DOHH2 (cell line): ENCODE measurements around the gene TMEM131.

Source experiments
- H3F3A ChIP-seq: fragments of 200-600 bp; sonication (generic), shearing (Covaris generic); 2 replicates; pipeline ENCODE4 v1.6.0; 2016; ENCODE audit warnings: antibody characterized with exemption, mild to moderate bottlenecking; ENCODE audit not compliant: control insufficient read depth, insufficient read depth
- H3K27ac ChIP-seq: fragments of 200-600 bp; sonication (generic); 2 replicates; pipeline ENCODE4 v1.5.1; 2014; ENCODE audit warnings: low read depth, mild to moderate bottlenecking, low read length, moderate library complexity
- H3K27me3 ChIP-seq: fragments of 200-600 bp; sonication (generic); 2 replicates; pipeline ENCODE4 v1.6.1; 2014; ENCODE audit warnings: mild to moderate bottlenecking, low read length, mixed read lengths; ENCODE audit not compliant: control insufficient read depth
- H3K36me3 ChIP-seq: fragments of 200-600 bp; sonication (generic); 2 replicates; pipeline ENCODE4 v1.6.1; 2014; ENCODE audit warnings: mild to moderate bottlenecking, low read length, moderate library complexity, mixed read lengths; ENCODE audit not compliant: control insufficient read depth
- H3K4me1 ChIP-seq: fragments of 200-600 bp; sonication (generic); 2 replicates; pipeline ENCODE4 v1.6.1; 2014; ENCODE audit warnings: mild to moderate bottlenecking, low read length, mixed read lengths; ENCODE audit not compliant: control insufficient read depth
- H3K4me2 ChIP-seq: fragments of 200-600 bp; sonication (generic); 2 replicates; pipeline ENCODE4 v1.6.0; 2014; ENCODE audit warnings: mild to moderate bottlenecking, low read length, moderate library complexity
- H3K4me3 ChIP-seq: fragments of 200-600 bp; sonication (generic); 2 replicates; pipeline ENCODE4 v1.5.1; 2014; ENCODE audit warnings: mild to moderate bottlenecking, low read length, mixed read lengths
- H3K79me2 ChIP-seq: fragments of 200-600 bp; sonication (generic); 2 replicates; pipeline ENCODE4 v1.6.1; 2014; ENCODE audit warnings: mild to moderate bottlenecking, low read length, mixed read lengths; ENCODE audit not compliant: control insufficient read depth
- H3K9me2 ChIP-seq: fragments of 200-600 bp; sonication (generic); replicated peaks from 2 replicates; pipeline ENCODE4 v1.6.1; 2014; ENCODE audit warnings: mild to moderate bottlenecking, low read length, mixed read lengths; ENCODE audit not compliant: control insufficient read depth
- H3K9me3 ChIP-seq: fragments of 200-600 bp; sonication (generic); 2 replicates; pipeline ENCODE4 v1.6.1; 2014; ENCODE audit warnings: antibody characterized with exemption, low read length, mixed read lengths; ENCODE audit not compliant: control insufficient read depth, insufficient read depth
- H4K20me1 ChIP-seq: fragments of 200-600 bp; sonication (generic); 2 replicates; pipeline ENCODE4 v1.6.0; 2014; ENCODE audit warnings: low read depth, mild to moderate bottlenecking, antibody characterized with exemption, low read length, moderate library complexity; ENCODE audit not compliant: control insufficient read depth, insufficient read depth
- CTCF ChIP-seq: fragments of 200-600 bp; sonication (generic); IDR thresholded peaks from one replicate; pipeline ENCODE4 v1.5.1; 2014; ENCODE audit warnings: antibody characterized with exemption, mild to moderate bottlenecking, low read depth, low read length; ENCODE audit not compliant: poor library complexity, severe bottlenecking
- EZH2phosphoT487 ChIP-seq: fragments of 200-600 bp; sonication (generic); IDR thresholded peaks from 2 replicates; pipeline ENCODE4 v1.6.1; 2017; ENCODE audit warnings: borderline replicate concordance, mild to moderate bottlenecking, antibody characterized with exemption, low read length, moderate library complexity, mixed read lengths

TMEM131 gene

GRCh38 chr2:97914691-97915213, 81.0 kb downstream of the TMEM131 start:
- Histone ChIP-seq H3K36me3 (peaks cover 21% of the 10 kb centered on the region), H3F3A (peaks cover 6% of the 10 kb centered on the region), H3K27ac (peak overlapping the region; percentile 36), H3K27me3 (no peaks in the 10 kb centered on the region), H3K9me2 (no peaks in the 10 kb centered on the region), H3K4me2 (peak overlapping the region; percentile 67), H3K79me2 (peaks cover 90% of the 10 kb centered on the region), H3K4me1 (peaks cover 83% of the 10 kb centered on the region), H3K9me3 (peaks cover 7% of the 10 kb centered on the region; the same call in 1 of the 2 replicates), H4K20me1 (no peaks in the 10 kb centered on the region), H3K4me3 (peak overlapping the region; percentile 49)
- TF ChIP-seq EZH2phosphoT487 = no peak
- no peak for TF ChIP-seq CTCF

GRCh38 chr2:97913846-97914245, 81.9 kb downstream of the TMEM131 start:
- TF ChIP-seq CTCF = no peak
- TF ChIP-seq EZH2phosphoT487 = no peak
- Histone ChIP-seq H3K27me3 (no peaks in the 10 kb centered on the region), H3K36me3 (peaks cover 19% of the 10 kb centered on the region), H3K4me3 (peak overlapping the region; percentile 49), H3F3A (peaks cover 3% of the 10 kb centered on the region; the same call in 1 of the 2 replicates), H3K27ac (peak overlapping the region; percentile 36), H3K79me2 (peaks cover 87% of the 10 kb centered on the region), H3K4me1 (peaks cover 91% of the 10 kb centered on the region), H3K9me3 (peaks cover 6% of the 10 kb centered on the region; the same call in 1 of the 2 replicates), H4K20me1 (no peaks in the 10 kb centered on the region), H3K4me2 (peak overlapping the region; percentile 67), H3K9me2 (no peaks in the 10 kb centered on the region)

GRCh38 chr2:97911922-97912575, 83.7 kb downstream of the TMEM131 start:
- Histone ChIP-seq H3K4me1 (peaks cover 98% of the 10 kb centered on the region), H3K4me3 (peak overlapping the region; percentile 3), H3K27ac (peak overlapping the region; percentile 79), H3K79me2 (peaks cover 78% of the 10 kb centered on the region), H3K27me3 (no peaks in the 10 kb centered on the region), H3F3A (peaks cover 3% of the 10 kb centered on the region; the same call in 1 of the 2 replicates), H3K36me3 (peaks cover 29% of the 10 kb centered on the region), H3K9me2 (no peaks in the 10 kb centered on the region), H3K4me2 (peak overlapping the region; percentile 79), H3K9me3 (peaks cover 6% of the 10 kb centered on the region; the same call in 1 of the 2 replicates), H4K20me1 (no peaks in the 10 kb centered on the region)
- no peak for TF ChIP-seq CTCF
- no peak for TF ChIP-seq EZH2phosphoT487
